HG02759 (cell line): ENCODE measurements around the gene POU6F1.
"Not testable (repeated sequence)": the region's sequence is repeated elsewhere in the genome, so short reads cannot be mapped to it uniquely, and the experiment has no call there.

Experiments used
- ATAC-seq: cut with Tn5 transposase; IDR thresholded peaks from one replicate; pipeline ENCODE4 v1.9.1; 2021; ENCODE audit warnings: mild to moderate bottlenecking, moderate library complexity; ENCODE audit not compliant: unreplicated experiment

POU6F1 gene, protein sequence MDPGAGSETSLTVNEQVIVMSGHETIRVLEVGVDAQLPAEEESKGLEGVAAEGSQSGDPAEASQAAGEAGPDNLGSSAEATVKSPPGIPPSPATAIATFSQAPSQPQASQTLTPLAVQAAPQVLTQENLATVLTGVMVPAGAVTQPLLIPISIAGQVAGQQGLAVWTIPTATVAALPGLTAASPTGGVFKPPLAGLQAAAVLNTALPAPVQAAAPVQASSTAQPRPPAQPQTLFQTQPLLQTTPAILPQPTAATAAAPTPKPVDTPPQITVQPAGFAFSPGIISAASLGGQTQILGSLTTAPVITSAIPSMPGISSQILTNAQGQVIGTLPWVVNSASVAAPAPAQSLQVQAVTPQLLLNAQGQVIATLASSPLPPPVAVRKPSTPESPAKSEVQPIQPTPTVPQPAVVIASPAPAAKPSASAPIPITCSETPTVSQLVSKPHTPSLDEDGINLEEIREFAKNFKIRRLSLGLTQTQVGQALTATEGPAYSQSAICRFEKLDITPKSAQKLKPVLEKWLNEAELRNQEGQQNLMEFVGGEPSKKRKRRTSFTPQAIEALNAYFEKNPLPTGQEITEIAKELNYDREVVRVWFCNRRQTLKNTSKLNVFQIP

DNA sequence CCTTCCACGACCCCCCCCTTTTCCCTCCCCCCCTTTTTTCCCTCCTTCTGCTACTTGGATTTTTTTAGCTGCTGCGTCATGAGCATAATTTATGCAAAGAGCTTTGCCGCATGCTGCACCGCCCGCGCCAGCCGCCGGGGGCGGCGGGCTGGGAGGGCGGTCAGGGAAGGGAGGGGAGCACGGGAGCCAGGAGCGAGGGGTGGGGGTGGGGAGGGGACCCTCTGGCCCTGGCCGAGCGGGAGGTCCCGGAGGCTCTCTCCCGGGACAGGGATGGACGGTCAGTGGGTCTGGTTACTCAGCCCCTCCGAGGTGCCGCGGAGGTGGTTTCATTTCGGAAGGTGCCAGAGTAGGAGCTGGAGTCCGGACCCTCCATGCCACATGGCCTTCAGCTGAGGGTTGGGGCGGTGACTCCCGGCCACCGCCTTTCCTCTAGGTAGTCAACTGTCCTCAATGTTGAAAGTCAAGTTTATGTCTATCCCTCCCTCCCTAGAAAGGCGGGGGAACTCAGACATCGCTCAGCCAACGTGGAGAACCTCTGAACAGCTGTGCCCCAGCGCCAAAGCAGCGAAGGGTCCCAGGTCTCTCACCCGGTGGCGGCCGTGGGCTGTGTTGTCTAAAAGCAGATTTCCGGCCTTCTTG, at the start of gene POU6F1:
Gene POU6F1 (minus strand): TSS at position 95 of the 639 bp plus-strand sequence. CDS start 11,226 bp downstream, outside the sequence.
- peak; percentile 86 for ATAC-seq

DNA sequence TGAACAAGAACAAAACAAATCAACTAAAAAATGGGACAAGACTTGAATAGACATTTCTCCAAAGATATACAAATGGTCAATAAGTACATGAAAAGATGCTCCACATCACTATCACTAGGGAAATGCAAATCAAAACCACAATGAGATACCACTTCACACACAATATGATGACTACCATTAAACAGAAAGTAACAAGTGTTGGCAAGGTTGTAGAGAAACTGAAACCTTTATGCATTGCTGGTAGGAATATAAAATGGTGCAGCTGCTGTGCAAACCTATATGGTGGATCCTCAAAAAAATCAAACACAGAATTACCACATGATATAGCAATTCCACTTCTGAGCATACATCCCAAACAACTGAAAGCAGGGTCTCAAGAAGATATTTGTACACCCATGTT, 47.2 kb upstream of the POU6F1 start:
- ATAC-seq = no peak

DNA sequence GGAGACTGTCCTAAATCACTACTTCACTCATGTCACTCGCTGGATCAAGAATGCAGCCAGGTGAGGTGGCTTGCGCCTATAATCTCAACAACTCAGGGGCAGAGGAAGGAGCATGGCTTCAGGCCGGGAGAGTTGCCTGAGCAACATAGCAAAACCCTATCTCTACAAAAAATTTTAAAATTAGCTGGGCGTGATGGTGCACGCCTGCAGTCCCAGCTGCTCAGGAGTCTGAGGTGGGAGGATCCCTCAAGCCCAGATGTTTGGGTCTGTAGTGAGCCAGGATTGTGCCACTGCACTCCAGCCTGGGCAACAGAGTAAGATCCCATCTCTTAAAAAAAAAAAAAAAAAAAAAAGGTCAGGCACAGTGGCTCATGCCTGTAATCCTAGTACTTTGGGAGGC, 46.4 kb upstream of the POU6F1 start:
- ATAC-seq = no peak

DNA sequence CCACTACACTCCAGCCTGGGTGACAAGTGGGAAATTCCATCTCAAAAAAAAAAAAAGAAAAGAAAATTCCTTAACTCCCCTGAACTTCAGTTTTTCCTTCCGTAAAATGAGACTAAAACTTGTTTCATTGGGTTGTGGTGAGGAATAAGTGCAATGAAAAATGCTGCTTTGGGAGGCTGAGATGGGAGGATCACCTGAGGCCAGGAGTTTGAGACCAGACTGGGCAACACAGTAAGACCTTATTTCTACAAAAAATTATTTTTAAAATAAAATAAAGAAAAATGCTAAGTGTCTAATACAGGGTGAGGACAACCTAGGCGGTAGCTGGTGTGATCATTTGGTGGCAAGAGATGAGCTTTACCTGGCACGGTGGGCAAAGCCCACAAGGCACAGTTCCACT, 45.5 kb upstream of the POU6F1 start:
- ATAC-seq = no peak

DNA sequence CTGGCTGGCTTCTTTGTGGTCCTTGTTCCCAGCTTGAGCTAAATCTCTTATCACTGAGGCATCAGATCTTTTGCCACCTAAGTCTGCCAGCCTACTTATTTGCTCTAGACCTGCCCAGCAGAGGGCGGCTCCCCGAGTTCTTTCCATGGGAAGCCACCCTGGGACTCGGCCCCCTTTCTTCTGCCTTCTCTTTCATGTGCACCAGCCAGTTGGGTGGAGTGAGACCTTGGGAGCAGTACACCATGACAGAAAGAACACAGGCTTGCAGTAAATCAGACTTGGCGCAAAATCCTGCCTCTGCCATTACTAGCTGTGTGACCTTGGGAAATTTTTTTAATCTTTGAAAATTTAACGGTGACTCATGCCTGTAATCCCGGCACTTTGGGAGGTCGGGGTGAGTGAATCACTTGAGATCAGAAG, 44.9 kb upstream of the POU6F1 start:
- no peak for ATAC-seq

DNA sequence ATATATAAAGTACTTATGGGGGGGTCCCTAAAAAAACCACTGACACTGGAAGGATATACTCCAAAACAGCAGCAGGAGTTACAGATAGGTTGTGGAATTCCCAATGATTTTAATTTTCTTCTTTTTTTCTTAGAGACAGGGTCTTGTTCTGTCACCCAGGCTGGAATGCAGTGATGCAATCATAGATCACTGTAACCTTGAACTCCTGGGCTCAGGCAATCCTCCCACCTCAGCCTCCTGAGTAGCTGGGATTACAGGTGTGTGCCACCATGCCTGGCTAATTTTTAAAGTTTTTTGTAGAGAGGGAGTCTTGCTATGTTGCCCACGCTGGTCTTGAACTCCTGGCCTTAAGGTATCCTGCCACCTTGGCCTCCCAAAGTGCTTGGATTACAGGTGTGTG, 41.7 kb upstream of the POU6F1 start:
- not testable (repeated sequence) for ATAC-seq

DNA sequence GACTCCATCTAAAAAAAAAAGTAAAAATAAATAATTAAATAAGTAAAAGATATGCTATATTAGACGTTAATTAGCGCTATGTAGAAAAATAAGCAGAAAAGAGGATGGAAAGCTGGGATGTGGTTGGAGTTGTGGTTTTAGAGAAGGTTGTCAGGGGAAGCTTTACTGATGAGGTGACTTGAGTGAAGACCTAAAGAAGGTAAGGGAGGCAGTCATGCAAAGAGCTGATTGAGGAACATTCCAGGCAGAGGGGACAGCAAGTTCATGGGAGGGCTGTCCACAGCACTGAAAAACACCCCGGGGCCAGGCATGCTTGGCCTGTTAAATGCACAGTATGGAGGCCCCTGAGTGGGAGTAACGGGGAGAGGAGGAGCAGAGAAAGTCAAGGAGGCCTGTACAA, 36.7 kb upstream of the POU6F1 start:
- ATAC-seq = no peak

DNA sequence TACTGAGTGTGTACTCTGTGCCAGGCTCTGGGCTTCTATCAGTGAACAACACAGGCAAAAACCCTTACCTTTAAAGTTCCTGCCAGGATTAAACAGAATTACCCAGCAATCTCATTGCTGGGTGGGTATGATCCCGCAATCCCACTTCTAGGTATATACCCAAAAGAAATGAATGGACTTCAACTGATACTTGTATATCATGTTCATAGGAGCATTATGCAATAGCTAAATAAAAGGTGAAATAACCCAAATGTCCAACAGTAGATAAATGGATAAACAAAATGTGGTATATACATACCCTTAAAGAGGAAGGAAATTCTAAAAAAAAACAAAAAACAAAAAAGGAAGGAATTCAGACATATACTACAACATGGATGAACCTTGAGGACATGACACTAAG, 35.4 kb upstream of the POU6F1 start:
- no peak for ATAC-seq

DNA sequence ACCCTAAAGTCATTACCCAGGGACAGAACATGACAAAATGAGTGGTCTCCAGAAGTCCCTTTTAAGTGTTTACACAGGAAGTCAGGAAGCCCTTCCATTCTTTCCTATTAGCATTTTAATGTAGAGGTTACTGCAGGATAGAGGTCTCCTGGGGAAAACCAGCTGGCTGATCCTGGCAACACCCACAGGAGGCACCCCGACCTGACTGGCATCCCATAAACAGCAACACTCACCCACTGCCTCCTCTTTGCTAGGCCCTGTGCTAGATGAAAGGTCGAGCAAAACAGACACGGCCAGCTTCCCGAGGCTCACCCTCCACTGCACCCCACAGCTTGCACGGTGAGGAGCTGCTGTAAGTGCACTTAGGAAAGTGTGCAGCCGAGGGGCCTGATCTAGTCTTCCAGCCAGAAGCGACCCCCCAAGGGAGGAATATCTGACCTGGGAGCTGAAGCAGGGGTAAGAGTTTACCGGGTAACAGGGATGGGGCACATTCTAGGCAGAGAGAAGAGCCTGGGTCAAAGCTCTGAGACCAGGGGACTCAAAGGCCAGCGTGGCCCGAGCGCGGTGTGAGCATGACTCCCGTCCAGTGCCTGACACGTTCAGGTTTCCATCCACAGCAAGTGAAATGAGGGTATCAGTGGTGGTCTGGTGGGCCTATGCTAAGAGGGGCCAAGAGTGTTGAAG, 29.8 kb upstream of the POU6F1 start:
- no peak for ATAC-seq

DNA sequence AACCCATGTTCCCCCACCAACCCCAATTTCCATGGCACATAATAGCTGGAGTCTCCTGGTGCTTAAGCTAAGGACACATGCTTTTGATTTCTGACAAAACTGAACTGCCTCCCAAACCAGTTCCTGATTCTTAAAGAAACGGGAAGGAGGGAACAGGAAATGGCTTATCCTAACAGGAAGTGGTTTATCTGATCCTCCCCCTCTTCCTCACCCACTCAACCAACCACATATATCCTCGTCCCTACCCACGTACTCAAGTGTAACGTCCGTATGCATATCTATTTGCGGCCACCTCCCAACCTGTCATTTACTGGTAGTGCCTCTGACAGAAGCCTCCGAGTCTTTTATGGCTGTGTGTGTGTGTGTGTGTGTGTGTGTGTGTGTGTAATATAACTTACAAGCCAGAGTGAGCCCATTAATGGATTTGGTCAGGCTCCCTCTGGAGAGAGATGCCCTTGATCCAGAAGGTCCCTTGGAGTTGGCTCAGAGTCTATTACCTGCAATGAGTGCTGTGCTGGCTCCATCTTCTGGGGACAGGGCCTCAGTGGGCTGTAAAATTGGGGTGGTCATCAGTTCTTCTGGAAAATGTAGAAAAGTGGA, 28.5 kb upstream of the POU6F1 start:
- ATAC-seq = no peak

DNA sequence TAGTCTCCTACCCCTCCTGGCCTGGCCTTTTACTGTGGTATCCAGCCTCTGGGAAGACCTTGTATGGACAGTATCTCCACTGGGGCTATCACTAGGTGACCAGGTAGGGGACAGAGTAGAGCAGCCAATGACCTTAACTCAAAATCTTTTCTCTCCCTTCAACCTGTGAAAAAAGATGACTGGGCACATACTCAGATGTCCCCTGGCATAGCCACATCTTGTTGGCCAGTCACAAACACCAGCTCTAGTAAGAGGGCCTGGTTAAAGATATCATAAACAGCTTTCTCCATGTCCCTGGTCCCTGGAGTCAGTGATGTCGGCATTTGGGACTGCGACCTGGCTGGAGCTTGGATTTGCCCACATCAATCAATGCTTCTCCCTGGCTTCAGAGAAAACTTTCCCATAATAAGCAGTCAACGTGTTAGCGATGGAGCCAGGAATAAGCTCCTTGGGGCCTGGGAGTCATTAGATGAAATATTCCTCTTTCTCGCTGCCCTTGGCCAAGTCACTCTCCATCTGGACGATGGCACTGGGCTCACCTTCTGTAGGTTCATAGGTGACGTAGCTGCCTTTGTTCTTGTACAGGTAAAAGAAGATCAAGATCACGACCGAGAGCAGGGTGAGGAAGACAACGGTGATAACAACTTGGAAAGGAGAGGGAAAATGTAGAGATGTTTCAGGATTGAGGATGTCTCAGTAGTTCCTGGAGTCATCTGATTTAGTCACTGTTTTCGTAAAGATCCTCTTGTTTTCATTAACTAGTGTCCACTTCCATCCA, 27.8 kb upstream of the POU6F1 start:
- ATAC-seq = no peak

DNA sequence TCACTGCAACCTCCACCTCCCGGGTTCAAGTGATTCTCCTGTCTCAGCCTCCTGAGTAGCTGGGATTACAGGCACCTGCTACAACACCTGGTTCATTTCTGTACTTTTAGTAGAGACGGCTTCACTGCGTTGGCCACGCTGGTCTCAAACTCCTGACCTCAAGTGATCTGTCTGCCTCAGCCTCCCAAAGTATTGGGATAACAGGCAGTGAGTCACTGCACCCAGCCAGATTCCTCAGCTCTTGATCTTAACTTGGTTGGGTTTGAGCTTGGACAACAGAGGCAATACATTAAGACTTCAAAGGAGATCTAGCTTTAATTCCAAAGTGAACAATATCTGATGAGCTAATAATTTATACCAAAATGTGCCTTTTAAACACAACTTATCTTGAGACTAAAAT, 26.4 kb upstream of the POU6F1 start:
- ATAC-seq = no peak

DNA sequence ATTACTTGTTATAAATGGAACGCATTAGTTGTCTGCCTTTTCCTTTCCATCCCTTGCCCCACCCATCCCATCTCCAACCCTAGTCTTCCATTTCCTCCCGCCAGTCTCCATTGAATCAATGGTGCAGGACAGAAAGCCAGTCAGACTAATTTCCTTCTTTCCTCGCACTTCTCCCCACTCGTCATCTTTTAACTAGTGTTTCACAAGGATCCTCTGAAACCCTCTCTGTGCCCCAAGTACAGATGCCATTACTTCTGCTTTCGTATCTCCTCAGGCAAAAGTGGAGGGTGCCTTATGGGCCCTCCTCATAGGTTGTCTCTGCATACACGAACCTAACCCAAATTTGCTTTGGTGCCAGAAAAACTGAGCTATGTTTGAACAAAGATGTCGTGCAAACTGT, 25.0 kb upstream of the POU6F1 start:
- ATAC-seq = no peak

DNA sequence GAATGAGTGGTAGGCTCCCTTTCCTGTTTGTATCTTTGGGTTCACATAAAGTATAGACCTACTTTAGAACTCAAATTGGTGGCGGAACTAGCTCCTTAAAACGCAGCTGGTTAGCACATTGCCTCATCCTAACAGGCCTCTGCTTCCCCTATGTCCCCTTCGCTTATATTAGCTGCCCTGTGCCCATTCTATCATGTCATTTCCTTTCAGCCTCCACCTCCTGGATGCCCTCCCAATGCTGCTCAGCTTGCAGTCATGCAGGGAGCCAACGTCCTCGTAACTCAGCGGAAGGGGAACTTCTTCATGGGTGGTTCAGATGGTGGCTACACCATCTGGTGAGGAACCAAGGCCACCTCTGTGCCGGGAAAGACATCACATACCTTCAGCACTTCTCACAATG, 24.3 kb upstream of the POU6F1 start:
- no peak for ATAC-seq

DNA sequence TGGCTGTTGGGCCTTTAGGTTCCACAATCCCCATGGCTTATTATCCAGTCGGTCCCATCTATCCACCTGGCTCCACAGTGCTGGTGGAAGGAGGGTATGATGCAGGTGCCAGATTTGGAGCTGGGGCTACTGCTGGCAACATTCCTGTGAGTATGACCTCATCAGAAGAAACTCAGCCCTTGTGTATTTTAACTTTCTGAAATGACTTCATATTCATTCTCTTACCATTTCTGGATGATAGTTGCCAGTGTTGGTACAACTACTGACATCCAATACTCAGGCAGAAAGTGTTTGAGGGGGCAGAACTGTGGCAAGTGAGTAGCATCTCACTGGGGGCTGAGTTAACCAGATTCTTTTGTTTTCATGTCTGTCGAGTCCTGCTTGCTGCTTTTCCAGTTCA, 23.1 kb upstream of the POU6F1 start:
- ATAC-seq = no peak

DNA sequence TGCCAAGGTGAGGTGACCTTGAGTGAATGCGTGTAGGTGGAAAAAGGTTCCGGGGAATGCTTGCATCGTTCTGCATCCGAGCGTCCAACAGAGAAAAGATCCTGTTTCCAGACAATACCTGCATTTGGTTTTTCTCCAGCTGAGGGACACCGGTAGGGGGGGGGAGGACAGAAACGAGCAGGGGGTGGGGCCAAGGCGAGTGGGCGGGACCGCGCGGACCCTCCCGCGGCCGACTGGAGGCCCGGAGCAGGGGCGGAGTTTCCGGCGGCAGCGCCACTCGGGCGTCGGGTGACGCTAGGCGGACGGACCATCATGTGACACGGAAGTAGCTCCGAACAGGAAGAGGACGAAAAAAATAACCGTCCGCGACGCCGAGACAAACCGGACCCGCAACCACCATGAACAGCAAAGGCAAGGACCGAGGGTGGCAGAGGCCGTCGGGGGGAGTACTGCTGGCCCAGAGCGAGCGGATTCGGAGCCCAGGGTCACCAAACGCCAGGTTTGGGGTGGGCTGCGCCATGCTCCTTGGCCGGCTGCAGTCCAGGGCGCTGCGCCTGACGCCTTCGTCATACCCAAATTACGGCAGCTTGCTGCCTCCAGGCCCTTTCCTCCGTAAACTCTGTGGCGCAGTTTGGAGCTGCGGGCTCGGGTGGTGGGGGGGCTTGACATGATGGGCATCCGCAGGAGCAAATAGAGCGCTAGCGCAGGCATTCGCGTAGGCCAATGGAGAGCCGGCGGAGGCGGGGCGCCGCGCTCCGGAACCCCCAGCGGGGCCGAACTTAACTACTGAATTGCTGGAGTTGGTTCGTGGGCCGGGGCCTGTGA, 20.9 kb upstream of the POU6F1 start, which contains the start of gene DAZAP2:
Gene DAZAP2 (plus strand): TSS at position 317 of the 825 bp plus-strand sequence. CDS start 82 bp downstream, at position 399.
- ATAC-seq = peak; percentile 95

DNA sequence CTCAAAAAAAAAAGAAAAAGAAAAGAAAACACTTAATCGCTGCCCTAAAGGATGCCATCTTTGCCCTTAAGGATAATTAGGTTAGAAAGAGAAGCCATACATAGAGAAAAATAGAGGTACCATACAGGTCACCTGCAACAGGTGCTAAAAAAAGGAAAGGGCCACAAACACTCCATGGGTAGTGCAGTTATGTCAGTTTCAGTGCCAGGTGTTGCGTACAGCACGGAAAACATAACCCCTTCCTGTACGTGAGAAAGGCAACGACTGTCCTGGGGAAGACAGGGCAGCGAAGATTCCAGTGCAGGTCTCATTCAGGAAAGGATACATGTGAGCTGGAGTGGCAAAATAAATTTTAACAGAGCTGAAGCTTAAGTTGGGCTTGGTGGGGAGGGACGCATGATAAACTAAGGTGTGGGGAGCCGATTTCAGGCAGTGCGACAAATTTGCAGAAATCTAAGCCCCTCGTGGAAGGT, 20.2 kb upstream of the POU6F1 start:
- ATAC-seq = peak; percentile 2

DNA sequence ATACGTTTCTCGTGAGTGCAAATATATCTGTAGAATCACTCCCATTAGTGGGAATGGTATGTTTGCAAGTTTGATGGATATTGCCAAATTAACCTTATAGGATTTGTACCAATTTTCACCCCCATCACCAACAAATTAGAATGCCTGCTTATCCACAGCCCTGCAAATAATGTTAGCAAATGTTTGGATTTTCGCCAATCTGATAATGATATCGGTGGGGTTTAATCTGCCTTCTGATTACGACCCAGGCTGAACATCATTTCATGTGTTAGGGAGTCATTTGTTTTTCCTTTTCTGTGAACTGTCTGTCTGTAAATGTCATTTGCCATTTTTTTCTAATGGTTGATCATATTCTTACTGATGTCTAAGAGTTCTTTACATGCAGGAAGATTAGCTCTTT, 16.7 kb upstream of the POU6F1 start:
- no peak for ATAC-seq

DNA sequence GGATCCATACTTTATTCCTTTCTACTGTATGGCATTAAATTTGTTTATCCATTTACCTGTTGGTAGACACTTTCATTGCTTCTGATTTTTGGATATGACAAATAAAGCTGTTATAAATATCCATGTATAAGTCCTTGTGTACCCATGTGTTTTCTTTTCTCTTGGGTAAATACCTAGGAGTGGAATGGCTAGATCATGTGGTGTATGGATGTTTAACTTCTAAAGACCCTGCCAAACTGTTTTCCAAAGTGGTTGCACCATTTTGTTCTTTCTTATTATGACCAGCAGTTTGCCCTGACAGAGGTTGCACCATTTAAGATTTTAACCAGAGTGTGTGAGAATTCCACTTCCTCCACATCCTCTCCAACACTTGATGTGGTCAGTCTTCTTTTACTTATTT, 14.8 kb upstream of the POU6F1 start:
- no peak for ATAC-seq
